ENCODE data around the gene TJP1. TPM values are rescaled to one million over a fixed set of nuclear protein-coding genes. Genes with fewer than 3 reads are reported as not detected.

TJP1 gene
- total RNA-seq, 1 experiment from 2014 or later: 129 TPM

DNA sequence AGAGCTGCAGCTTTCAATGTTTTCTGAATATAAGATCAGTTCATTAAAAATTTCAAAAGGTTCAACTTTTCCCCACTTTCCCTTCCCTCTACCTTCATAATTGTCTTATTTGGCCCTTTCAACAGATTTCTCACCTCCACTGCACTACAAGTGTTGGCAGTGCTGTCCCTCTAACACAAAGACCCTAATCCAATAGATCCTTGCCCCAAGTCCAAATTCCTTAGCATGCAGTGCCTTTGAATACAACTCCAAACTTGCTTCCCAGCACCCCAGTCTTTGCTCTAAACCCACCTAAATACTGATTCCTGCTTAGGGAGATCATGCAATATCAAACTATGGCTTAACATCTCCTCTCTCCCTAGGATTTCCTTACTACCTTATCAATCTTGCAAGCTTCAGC is 43.9 kb downstream of the TJP1 start (continued):
- TF ChIP-seq, protein P1, sequence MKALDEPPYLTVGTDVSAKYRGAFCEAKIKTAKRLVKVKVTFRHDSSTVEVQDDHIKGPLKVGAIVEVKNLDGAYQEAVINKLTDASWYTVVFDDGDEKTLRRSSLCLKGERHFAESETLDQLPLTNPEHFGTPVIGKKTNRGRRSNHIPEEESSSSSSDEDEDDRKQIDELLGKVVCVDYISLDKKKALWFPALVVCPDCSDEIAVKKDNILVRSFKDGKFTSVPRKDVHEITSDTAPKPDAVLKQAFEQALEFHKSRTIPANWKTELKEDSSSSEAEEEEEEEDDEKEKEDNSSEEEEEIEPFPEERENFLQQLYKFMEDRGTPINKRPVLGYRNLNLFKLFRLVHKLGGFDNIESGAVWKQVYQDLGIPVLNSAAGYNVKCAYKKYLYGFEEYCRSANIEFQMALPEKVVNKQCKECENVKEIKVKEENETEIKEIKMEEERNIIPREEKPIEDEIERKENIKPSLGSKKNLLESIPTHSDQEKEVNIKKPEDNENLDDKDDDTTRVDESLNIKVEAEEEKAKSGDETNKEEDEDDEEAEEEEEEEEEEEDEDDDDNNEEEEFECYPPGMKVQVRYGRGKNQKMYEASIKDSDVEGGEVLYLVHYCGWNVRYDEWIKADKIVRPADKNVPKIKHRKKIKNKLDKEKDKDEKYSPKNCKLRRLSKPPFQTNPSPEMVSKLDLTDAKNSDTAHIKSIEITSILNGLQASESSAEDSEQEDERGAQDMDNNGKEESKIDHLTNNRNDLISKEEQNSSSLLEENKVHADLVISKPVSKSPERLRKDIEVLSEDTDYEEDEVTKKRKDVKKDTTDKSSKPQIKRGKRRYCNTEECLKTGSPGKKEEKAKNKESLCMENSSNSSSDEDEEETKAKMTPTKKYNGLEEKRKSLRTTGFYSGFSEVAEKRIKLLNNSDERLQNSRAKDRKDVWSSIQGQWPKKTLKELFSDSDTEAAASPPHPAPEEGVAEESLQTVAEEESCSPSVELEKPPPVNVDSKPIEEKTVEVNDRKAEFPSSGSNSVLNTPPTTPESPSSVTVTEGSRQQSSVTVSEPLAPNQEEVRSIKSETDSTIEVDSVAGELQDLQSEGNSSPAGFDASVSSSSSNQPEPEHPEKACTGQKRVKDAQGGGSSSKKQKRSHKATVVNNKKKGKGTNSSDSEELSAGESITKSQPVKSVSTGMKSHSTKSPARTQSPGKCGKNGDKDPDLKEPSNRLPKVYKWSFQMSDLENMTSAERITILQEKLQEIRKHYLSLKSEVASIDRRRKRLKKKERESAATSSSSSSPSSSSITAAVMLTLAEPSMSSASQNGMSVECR (CRISPR knock-in tag; IDR thresholded peaks at IDR 0.05; ENCODE audit: borderline replicate concordance): no peak
- no peak for TF ChIP-seq NFATC4 (CRISPR knock-in tag; IDR thresholded peaks at IDR 0.05)

DNA sequence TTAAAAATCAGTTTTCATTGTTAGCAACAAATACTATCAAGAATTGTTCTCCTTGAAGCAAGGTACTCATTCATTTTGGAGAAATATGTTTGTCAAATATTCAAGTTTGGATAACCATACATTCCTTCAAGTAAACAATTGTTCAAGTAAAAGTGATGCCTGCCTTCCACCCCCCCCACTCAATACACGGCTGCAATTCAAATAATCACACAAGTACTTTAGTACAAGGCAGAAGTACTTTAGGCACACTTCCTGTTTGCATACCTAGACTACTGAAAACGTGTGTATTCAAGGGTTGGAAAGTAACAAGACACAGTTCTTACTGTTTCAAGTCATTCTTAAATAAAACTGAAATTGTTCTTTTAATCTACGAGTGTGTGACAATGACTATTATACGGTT is 45.4 kb downstream of the TJP1 start:
- Mint-ChIP-seq H3K27ac (no peak overlapping the region), H3K4me1 (peaks cover 41% of the 10 kb centered on the region), H3K9me3 (peaks cover 25% of the 10 kb centered on the region), H3K27me3 (ENCODE audit: low read depth) (no peaks in the 10 kb centered on the region), H3K4me3 (no peak overlapping the region), H3K36me3 (peaks cover 25% of the 10 kb centered on the region)
- no peak for DNase-seq (ENCODE audit: low spot score)
- ChIA-PET CTCF (interaction anchor here (1.8 kb wide), 1 partner anchor 149 kb away, joined by 6 read pairs; no protein-coding TSS in a partner anchor), POLR2A (no interaction called here)
- no peak for TF ChIP-seq NR2C2 (CRISPR knock-in tag; IDR thresholded peaks at IDR 0.05)
- TF ChIP-seq FOXJ3 (CRISPR knock-in tag; IDR thresholded peaks at IDR 0.05; ENCODE audit: borderline replicate concordance): no peak
- TF ChIP-seq, protein P2, sequence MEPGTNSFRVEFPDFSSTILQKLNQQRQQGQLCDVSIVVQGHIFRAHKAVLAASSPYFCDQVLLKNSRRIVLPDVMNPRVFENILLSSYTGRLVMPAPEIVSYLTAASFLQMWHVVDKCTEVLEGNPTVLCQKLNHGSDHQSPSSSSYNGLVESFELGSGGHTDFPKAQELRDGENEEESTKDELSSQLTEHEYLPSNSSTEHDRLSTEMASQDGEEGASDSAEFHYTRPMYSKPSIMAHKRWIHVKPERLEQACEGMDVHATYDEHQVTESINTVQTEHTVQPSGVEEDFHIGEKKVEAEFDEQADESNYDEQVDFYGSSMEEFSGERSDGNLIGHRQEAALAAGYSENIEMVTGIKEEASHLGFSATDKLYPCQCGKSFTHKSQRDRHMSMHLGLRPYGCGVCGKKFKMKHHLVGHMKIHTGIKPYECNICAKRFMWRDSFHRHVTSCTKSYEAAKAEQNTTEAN (CRISPR knock-in tag; IDR thresholded peaks at IDR 0.05): no peak
- no peak for TF ChIP-seq EMX1 (CRISPR knock-in tag; IDR thresholded peaks at IDR 0.05)
- no peak for TF ChIP-seq ELF4 (CRISPR knock-in tag; IDR thresholded peaks at IDR 0.05; ENCODE audit: low read depth)
- TF ChIP-seq NFE2L1 (CRISPR knock-in tag; IDR thresholded peaks at IDR 0.05): no peak
- TF ChIP-seq, protein P3, sequence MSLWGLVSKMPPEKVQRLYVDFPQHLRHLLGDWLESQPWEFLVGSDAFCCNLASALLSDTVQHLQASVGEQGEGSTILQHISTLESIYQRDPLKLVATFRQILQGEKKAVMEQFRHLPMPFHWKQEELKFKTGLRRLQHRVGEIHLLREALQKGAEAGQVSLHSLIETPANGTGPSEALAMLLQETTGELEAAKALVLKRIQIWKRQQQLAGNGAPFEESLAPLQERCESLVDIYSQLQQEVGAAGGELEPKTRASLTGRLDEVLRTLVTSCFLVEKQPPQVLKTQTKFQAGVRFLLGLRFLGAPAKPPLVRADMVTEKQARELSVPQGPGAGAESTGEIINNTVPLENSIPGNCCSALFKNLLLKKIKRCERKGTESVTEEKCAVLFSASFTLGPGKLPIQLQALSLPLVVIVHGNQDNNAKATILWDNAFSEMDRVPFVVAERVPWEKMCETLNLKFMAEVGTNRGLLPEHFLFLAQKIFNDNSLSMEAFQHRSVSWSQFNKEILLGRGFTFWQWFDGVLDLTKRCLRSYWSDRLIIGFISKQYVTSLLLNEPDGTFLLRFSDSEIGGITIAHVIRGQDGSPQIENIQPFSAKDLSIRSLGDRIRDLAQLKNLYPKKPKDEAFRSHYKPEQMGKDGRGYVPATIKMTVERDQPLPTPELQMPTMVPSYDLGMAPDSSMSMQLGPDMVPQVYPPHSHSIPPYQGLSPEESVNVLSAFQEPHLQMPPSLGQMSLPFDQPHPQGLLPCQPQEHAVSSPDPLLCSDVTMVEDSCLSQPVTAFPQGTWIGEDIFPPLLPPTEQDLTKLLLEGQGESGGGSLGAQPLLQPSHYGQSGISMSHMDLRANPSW (CRISPR knock-in tag; conservative IDR thresholded peaks at IDR 0.05; ENCODE audit: low read depth): no peak
- no peak for TF ChIP-seq ESRRA (CRISPR knock-in tag; IDR thresholded peaks at IDR 0.05; ENCODE audit: borderline replicate concordance)
- TF ChIP-seq CREB1 (CRISPR knock-in tag; IDR thresholded peaks at IDR 0.05): no peak
- no peak for TF ChIP-seq OVOL2 (CRISPR knock-in tag; IDR thresholded peaks at IDR 0.05; ENCODE audit: borderline replicate concordance)
- TF ChIP-seq SMAD4 (CRISPR knock-in tag; IDR thresholded peaks at IDR 0.05): no peak
- ATAC-seq: no peak

DNA sequence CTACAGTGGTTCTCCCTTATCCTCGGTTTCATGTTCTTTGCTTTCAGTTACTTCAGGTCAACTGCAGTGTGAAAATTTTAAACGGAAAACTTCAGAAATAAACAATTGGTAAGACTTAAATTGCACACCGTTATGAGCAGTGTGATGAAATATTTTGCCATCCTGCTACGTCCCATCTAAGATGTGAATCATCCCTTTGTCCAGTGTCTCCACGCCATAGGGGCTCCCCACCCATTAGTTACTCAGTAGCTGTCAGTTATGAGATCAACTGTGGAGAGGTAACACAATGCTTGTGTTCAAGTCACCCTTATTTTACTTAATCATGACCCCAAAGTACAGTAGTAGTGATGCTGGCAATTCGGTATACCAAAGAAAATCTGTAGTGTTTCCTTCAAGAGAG is 47.4 kb downstream of the TJP1 start:
- ChIA-PET POLR2A (no interaction called here), CTCF (interaction anchor here (1.8 kb wide), 1 partner anchor 151 kb away, joined by 6 read pairs; no protein-coding TSS in a partner anchor)
- DNase-seq (ENCODE audit: low spot score) (no peak), ATAC-seq (no peak)
- Mint-ChIP-seq H3K4me1 (peaks cover 41% of the 10 kb centered on the region), H3K27ac (peak overlapping the region; percentile 35), H3K4me3 (no peak overlapping the region), H3K27me3 (ENCODE audit: low read depth) (no peaks in the 10 kb centered on the region), H3K9me3 (peaks cover 6% of the 10 kb centered on the region), H3K36me3 (peaks cover 10% of the 10 kb centered on the region)
- TF ChIP-seq, protein P4, sequence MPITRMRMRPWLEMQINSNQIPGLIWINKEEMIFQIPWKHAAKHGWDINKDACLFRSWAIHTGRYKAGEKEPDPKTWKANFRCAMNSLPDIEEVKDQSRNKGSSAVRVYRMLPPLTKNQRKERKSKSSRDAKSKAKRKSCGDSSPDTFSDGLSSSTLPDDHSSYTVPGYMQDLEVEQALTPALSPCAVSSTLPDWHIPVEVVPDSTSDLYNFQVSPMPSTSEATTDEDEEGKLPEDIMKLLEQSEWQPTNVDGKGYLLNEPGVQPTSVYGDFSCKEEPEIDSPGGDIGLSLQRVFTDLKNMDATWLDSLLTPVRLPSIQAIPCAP (CRISPR knock-in tag; IDR thresholded peaks at IDR 0.05): no peak
- TF ChIP-seq EMX1 (CRISPR knock-in tag; IDR thresholded peaks at IDR 0.05) (no peak), CREM (CRISPR knock-in tag; IDR thresholded peaks at IDR 0.05) (no peak), MYBL2 (CRISPR knock-in tag; IDR thresholded peaks at IDR 0.05) (no peak), ZNF219 (CRISPR knock-in tag; IDR thresholded peaks at IDR 0.05; ENCODE audit: borderline replicate concordance) (no peak), RELA (CRISPR knock-in tag; IDR thresholded peaks at IDR 0.05; ENCODE audit: borderline replicate concordance) (no peak)
- TF ChIP-seq, protein P5, sequence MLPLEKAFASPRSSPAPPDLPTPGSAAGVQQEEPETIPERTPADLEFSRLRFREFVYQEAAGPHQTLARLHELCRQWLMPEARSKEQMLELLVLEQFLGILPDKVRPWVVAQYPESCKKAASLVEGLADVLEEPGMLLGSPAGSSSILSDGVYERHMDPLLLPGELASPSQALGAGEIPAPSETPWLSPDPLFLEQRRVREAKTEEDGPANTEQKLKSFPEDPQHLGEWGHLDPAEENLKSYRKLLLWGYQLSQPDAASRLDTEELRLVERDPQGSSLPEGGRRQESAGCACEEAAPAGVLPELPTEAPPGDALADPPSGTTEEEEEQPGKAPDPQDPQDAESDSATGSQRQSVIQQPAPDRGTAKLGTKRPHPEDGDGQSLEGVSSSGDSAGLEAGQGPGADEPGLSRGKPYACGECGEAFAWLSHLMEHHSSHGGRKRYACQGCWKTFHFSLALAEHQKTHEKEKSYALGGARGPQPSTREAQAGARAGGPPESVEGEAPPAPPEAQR (CRISPR knock-in tag; IDR thresholded peaks at IDR 0.05): no peak
- TF ChIP-seq, protein P6, sequence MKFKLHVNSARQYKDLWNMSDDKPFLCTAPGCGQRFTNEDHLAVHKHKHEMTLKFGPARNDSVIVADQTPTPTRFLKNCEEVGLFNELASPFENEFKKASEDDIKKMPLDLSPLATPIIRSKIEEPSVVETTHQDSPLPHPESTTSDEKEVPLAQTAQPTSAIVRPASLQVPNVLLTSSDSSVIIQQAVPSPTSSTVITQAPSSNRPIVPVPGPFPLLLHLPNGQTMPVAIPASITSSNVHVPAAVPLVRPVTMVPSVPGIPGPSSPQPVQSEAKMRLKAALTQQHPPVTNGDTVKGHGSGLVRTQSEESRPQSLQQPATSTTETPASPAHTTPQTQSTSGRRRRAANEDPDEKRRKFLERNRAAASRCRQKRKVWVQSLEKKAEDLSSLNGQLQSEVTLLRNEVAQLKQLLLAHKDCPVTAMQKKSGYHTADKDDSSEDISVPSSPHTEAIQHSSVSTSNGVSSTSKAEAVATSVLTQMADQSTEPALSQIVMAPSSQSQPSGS (CRISPR knock-in tag; IDR thresholded peaks at IDR 0.05; ENCODE audit: borderline replicate concordance, low read depth): no peak
